Measurements from ENCODE around the gene TLE5. TPM values are rescaled to one million over a fixed set of nuclear protein-coding genes. Genes with fewer than 3 reads are reported as not detected.

TLE5 gene
- total RNA-seq, 4 donors from 2014 or later = 200 to 309 (median 226) TPM

- no peak for TF ChIP-seq CTCF (IDR thresholded peaks at IDR 0.05; ENCODE audit: low read depth)
Measured at GRCh38 chr19:3053780-3054179, 8.5 kb downstream of the TLE5 start.

GRCh38 chr19:3053218-3053621 is 9.1 kb downstream of the TLE5 start:
- TF ChIP-seq CTCF (IDR thresholded peaks at IDR 0.05; ENCODE audit: low read depth) = no peak

GRCh38 chr19:3049089-3049488 is 13.2 kb downstream of the TLE5 start:
- no peak for TF ChIP-seq CTCF (IDR thresholded peaks at IDR 0.05; ENCODE audit: low read depth)

GRCh38 chr19:3048190-3048533 is 14.1 kb downstream of the TLE5 start:
- no peak for TF ChIP-seq CTCF (IDR thresholded peaks at IDR 0.05; ENCODE audit: low read depth)

GRCh38 chr19:3047496-3048189 is 14.7 kb downstream of the TLE5 start:
- TF ChIP-seq CTCF (IDR thresholded peaks at IDR 0.05; ENCODE audit: low read depth) = no peak

- TF ChIP-seq CTCF (IDR thresholded peaks at IDR 0.05; ENCODE audit: low read depth) = no peak
Measured at GRCh38 chr19:3046698-3047495, 15.4 kb downstream of the TLE5 start.

- no peak for TF ChIP-seq CTCF (IDR thresholded peaks at IDR 0.05; ENCODE audit: low read depth)
Measured at GRCh38 chr19:3045885-3046697, 16.2 kb downstream of the TLE5 start.
